Measurements from ENCODE around the gene PTPRN2.

- TF ChIP-seq CTCF (conservative IDR thresholded peaks at IDR 0.05 in 1 of 2, IDR thresholded peaks at IDR 0.05 in 1 of 2; ENCODE audit: low read depth in 1 of 2, low read length in 2 of 2) (no peak), EZH2 (IDR thresholded peaks at IDR 0.05; ENCODE audit: low read length, missing control alignments) (no peak)
These were observed 26.0 kb downstream of the PTPRN2 start for GRCh38 chr7:158561659-158562058.

Data from fibroblast of lung (primary cell).